Panc1 (cell line): Measurements from ENCODE around the gene FGFRL1. TPM values are rescaled to one million over a fixed set of nuclear protein-coding genes. Genes with fewer than 3 reads are reported as not detected.
A peak's percentile ranks its signal among the peaks of the same experiment; 100 is the strongest.

Source experiments
- ATAC-seq: fragments of 200-7000 bp; cut with Tn5 transposase; 2 replicates; pipeline ENCODE4 v1.9.1; 2020; ENCODE audit warnings: mild to moderate bottlenecking, moderate library complexity
- BruUV-seq: library from RNA; stranded (reverse); fragments of 400-500 nt; replicated peaks from 2 replicates; lab custom pipeline; 2021; lab: Mats Ljungman, UMichigan
- CTCF ChIA-PET: fragments of 300-600 bp; sonication (Branson Sonifier 250); formaldehyde crosslinking; loops from one replicate; lab custom pipeline; 2022; ENCODE audit warnings: antibody characterized with exemption; lab: Charles Lee
- POLR2A ChIA-PET: fragments of 300-600 bp; sonication (Branson Sonifier 250); formaldehyde crosslinking; loops from one replicate; lab custom pipeline; 2022; ENCODE audit warnings: antibody characterized with exemption; lab: Charles Lee
- DNase-seq: peaks from one replicate; pipeline ENCODE4 v3.0.0-alpha.2; 2010; ENCODE audit warnings: low read depth, low spot score
- H3K27ac ChIP-seq: 2 replicates; pipeline ENCODE4 v1.5.1; 2011; ENCODE audit warnings: mild to moderate bottlenecking, low read length, inconsistent platforms
- H3K27me3 ChIP-seq: fragments of 200-500 bp; sonication (Bioruptor generic); 2 replicates; pipeline ENCODE4 v1.6.0; 2014; ENCODE audit warnings: low read length, inconsistent platforms; ENCODE audit not compliant: control insufficient read depth, insufficient read depth
- H3K36me3 ChIP-seq: fragments of 200-500 bp; sonication (Bioruptor generic); 2 replicates; pipeline ENCODE4 v1.5.1; 2014; ENCODE audit warnings: inconsistent platforms, mild to moderate bottlenecking, low read length, moderate library complexity; ENCODE audit not compliant: control insufficient read depth, insufficient read depth
- H3K4me1 ChIP-seq: 2 replicates; pipeline ENCODE4 v1.5.1; 2011; ENCODE audit warnings: inconsistent platforms, mild to moderate bottlenecking, low read length, moderate library complexity; ENCODE audit not compliant: control insufficient read depth, insufficient read depth
- H3K4me3 ChIP-seq, 2 experiments: 2 replicates each; pipeline ENCODE4 v1.5.1; 2011 to 2012; ENCODE audit warnings: low read depth in 2 of 2, low read length in 2 of 2, mild to moderate bottlenecking in 2 of 2, inconsistent platforms in 1 of 2, moderate library complexity in 1 of 2
- H3K9me3 ChIP-seq: fragments of 200-500 bp; sonication (Bioruptor generic); 2 replicates; pipeline ENCODE4 v1.5.1; 2014; ENCODE audit warnings: low read depth, mild to moderate bottlenecking, inconsistent platforms, low read length, moderate library complexity; ENCODE audit not compliant: control insufficient read depth, insufficient read depth
- CTCF ChIP-seq: fragments of 450-650 bp; IDR thresholded peaks from 2 replicates; pipeline ENCODE4 v1.5.1; 2017; ENCODE audit warnings: mild to moderate bottlenecking
- POLR2AphosphoS5 ChIP-seq: IDR thresholded peaks from 2 replicates; pipeline ENCODE4 v1.6.1; 2012; ENCODE audit warnings: mild to moderate bottlenecking, low read depth, low read length, moderate library complexity
- SIN3A ChIP-seq: IDR thresholded peaks from 2 replicates; pipeline ENCODE4 v1.6.1; 2012; ENCODE audit warnings: low read depth, mild to moderate bottlenecking, low read length, moderate library complexity, borderline replicate concordance; ENCODE audit not compliant: insufficient read depth
- TCF7L2 ChIP-seq: IDR thresholded peaks from 2 replicates; pipeline ENCODE4 v1.6.1; 2011; ENCODE audit warnings: mild to moderate bottlenecking, low read depth, low read length, inconsistent platforms
- in situ Hi-C: cut with HindIII; loops from 2 replicates; pipeline ENCODE4 v1.10.0; 2016; ENCODE audit warnings: low sequenced_read_pairs, low pct_unique_long_range_greater_than_20kb
- intact Hi-C: fragments of 100-400 bp; cut with micrococcal nuclease; formaldehyde crosslinking; loops from one replicate; pipeline ENCODE4 v1.10.0; 2022; ENCODE audit not compliant: unreplicated experiment
- total RNA-seq: library from RNA; stranded (reverse); gene quantifications from one replicate; pipeline ENCODE4 v1.2.1, GENCODE V29; 2021; ENCODE audit not compliant: unreplicated experiment
- TF ChIP-seq, protein P1 (sequence below), 2 experiments: IDR thresholded peaks; 2 replicates each; pipeline ENCODE4 v1.6.1; 2011 to 2012; ENCODE audit warnings: low read depth in 2 of 2, control low read depth in 1 of 2, low read length in 1 of 2, mild to moderate bottlenecking in 1 of 2, moderate library complexity in 1 of 2; ENCODE audit not compliant: insufficient read depth in 1 of 2

The FGFRL1 gene
- total RNA-seq, 1 experiment from 2014 or later: 43.1 TPM

DNA sequence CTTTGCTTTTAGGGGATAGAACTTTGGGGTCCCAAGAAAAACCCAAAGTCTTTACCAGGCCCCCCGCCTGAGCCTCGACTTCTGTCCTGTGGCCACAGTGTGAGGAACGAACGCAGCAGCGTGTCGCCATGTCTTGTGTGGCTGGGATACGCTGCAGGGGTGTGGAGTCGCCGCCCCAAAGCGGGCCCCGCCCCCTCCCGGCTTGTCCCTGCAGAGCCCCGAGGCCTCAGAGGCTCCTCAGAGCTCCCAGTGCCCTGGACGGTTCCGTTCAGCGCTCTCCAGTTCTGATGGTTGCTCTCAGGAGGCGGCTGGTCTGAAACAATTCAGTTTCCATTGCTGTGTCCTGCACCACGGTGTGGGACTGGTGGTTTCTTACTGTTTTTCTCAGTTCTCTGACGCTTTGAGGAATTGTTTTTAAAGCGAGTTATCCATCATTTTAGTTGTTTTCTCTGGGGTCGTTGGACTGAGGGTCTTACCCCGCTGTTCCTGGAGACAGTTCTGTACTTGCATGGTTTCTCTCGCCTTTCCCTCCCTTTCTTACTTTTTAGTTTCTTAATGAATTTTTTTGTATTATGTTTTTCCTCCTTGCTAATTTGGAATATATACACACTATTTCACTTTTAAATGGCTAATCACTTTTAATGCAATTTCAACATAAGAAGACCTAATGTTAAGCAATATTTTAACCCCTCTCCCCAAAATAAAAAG, 26.1 kb upstream of the FGFRL1 start:
- no peaks in the 10 kb centered on the region for H3K27me3 ChIP-seq
- ChIA-PET POLR2A (no interaction called here), CTCF (no interaction called here)
- no TSS peak for BruUV-seq
- H3K4me3 ChIP-seq: peak overlapping the region; percentile 21 to 44; a peak in 3 of 4 replicates
- no peaks in the 10 kb centered on the region for H3K9me3 ChIP-seq
- no peaks in the 10 kb centered on the region for H3K36me3 ChIP-seq
- TF ChIP-seq POLR2AphosphoS5 (0 out of 2 replicates have a peak, but pooled peaks have one; percentile 33), TCF7L2 (no peak)
- intact Hi-C loops: no loop called here
- peak overlapping the region; percentile 44; the same call in 1 of the 2 replicates for H3K27ac ChIP-seq
- H3K4me1 ChIP-seq: peaks cover 5% of the 10 kb centered on the region
- peak; percentile 84 for ATAC-seq
- in situ Hi-C loops: no loop called here
- DNase-seq: no peak

DNA sequence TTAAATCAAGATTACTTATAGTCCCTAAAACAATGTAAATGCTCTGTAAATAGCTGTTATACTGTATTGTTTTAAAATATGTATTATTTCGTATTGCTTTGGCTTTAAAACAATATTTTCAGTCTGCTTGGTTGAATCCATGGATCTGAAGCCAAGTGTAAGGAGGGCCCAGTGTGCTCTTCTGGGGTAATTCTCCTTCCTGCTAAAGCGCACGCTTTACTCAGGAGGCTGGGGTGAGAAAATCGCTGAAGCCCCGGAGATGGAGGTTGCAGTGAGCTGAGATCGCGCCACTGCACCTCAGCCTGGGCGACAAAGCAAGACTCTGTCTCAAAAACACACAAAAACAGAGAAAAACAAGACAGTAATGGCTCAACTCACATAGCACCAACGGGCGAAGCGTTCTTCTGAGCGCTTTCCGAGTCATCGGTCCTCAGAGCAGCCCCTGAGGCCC, 25.0 kb upstream of the FGFRL1 start:
- no peak for DNase-seq
- POLR2A ChIA-PET: no interaction called here
- TF ChIP-seq, protein P1, sequence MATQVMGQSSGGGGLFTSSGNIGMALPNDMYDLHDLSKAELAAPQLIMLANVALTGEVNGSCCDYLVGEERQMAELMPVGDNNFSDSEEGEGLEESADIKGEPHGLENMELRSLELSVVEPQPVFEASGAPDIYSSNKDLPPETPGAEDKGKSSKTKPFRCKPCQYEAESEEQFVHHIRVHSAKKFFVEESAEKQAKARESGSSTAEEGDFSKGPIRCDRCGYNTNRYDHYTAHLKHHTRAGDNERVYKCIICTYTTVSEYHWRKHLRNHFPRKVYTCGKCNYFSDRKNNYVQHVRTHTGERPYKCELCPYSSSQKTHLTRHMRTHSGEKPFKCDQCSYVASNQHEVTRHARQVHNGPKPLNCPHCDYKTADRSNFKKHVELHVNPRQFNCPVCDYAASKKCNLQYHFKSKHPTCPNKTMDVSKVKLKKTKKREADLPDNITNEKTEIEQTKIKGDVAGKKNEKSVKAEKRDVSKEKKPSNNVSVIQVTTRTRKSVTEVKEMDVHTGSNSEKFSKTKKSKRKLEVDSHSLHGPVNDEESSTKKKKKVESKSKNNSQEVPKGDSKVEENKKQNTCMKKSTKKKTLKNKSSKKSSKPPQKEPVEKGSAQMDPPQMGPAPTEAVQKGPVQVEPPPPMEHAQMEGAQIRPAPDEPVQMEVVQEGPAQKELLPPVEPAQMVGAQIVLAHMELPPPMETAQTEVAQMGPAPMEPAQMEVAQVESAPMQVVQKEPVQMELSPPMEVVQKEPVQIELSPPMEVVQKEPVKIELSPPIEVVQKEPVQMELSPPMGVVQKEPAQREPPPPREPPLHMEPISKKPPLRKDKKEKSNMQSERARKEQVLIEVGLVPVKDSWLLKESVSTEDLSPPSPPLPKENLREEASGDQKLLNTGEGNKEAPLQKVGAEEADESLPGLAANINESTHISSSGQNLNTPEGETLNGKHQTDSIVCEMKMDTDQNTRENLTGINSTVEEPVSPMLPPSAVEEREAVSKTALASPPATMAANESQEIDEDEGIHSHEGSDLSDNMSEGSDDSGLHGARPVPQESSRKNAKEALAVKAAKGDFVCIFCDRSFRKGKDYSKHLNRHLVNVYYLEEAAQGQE (IDR thresholded peaks at IDR 0.05; ENCODE audit: insufficient read depth in 1 of 2, low read depth in 2 of 2, low read length in 1 of 2): no peak
- TF ChIP-seq POLR2AphosphoS5: no peak
- TF ChIP-seq CTCF: no peak
- TF ChIP-seq SIN3A: no peak
- no peak for TF ChIP-seq TCF7L2
- no TSS peak for BruUV-seq
- CTCF ChIA-PET: interaction anchor here (0.6 kb wide), 1 partner anchor 216 kb away, joined by 3 read pairs; no protein-coding TSS in a partner anchor
- Histone ChIP-seq H3K4me3 (peak overlapping the region; percentile 61 to 67), H3K9me3 (no peaks in the 10 kb centered on the region), H3K36me3 (no peaks in the 10 kb centered on the region), H3K27me3 (no peaks in the 10 kb centered on the region), H3K27ac (peak overlapping the region; percentile 72), H3K4me1 (peaks cover 5% of the 10 kb centered on the region)
- in situ Hi-C loops: no loop called here
- intact Hi-C loops: no loop called here
- ATAC-seq: no peak
